Caki2 (cell line): Measurements from ENCODE around the gene AMZ1. TPM values are rescaled to one million over a fixed set of nuclear protein-coding genes. Genes with fewer than 3 reads are reported as not detected.

Experiments
- DNase-seq: peaks from one replicate; pipeline ENCODE4 v3.0.0-alpha.2; 2015; ENCODE audit warnings: low read depth
- in situ Hi-C: cut with HindIII; loops from 2 replicates; pipeline ENCODE4 v1.10.0; 2016; ENCODE audit warnings: low sequenced_read_pairs, low pct_unique_long_range_greater_than_20kb, mixed read lengths
- total RNA-seq: library from RNA; depleted of rRNA; stranded (reverse); fragments of >200 nt; shearing (Covaris generic); gene quantifications from 2 replicates; pipeline ENCODE4 v1.2.3, GENCODE V29; 2014; ENCODE audit warnings: low replicate concordance; rRNA removed

AMZ1 gene
- total RNA-seq, 1 experiment from 2014 or later = not detected

GRCh38 chr7:2754912-2755311 lies 66.9 kb downstream of the AMZ1 start:
- DNase-seq = no peak
- in situ Hi-C loops = no loop called here

DNA sequence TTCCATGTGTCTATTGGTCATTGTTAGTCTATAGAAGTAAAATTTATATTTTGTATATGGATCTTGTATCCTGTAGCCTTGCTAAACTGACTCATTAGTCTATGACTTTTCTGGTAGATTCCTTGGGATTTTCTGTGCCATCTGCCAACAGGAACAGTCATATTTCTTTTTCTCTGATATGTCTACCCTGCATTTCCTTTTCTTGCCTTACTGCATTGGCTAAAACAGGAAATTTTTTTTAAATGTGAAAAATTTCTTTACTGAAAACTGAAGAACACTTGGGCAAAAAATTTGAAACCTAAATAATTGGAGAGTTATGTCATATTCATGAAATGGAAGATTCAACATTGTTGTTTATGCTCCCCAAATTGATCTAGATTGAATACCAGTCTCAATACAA lies 67.5 kb downstream of the AMZ1 start:
- DNase-seq = no peak
- in situ Hi-C loops = no loop called here

DNA sequence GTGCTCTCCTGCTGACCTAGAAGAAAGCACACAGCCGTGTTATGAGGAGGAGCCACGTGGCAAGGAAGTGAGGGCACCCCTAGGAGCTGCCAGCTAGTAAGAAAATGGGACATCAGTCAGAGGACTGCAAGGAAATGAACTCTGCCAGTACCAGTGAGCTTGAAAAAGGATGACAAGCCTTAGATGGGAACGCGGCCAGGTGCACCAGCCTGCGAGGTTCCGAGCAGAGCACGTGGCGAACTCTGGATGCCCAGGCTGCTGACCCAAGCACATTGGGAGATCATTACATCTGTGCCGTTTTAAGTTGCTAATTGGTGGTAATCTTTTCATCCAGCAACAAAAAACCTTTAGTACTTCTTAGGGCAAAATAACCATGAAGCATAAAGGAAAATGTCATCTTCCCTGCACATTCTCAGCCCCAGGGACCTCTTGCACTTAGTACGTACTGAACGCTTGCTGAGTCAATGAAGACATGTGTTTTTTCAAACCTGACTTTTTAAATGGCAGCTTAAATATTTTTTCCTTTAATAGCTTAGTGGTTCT lies 69.4 kb downstream of the AMZ1 start:
- no peak for DNase-seq
- in situ Hi-C loops = no loop called here

DNA sequence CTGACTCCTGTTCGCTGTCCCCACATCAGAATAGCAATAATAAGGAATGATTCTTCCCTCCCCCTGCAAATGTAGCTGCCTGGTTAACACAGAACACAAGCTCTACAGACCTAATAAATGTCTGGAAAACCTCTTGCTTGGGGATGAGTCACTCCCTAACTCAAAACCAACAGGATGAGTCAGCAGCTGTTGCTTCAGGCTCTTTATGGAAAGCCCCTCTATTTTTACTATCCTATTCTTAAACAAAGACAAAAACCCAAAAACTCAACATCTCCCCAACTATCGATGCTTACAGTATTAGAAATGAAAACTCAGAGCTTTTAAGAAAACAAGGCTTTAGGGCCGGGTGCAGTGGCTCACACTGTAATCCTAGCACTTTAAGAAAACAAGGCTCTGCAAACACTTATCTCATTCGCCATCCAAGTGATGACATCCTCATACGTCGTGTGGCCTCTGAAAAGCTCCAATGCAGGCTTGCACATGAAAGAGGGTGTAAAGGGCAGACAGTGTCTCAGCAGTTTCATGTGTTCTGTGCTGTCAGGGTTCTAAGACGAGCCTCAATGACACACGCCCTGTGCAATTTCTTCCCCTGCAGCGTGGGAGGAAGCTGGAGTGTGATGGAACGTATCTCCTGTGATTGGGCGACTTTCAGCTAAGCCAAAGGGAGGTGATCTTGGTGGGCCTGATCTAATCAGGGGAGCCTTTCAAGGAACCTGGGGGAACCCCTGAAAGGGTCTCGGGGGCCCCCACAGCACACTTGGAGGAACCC lies 70.1 kb downstream of the AMZ1 start:
- in situ Hi-C loops = no loop called here
- DNase-seq = peak; percentile 99

GRCh38 chr7:2758673-2759616 lies 70.9 kb downstream of the AMZ1 start:
- DNase-seq = no peak
- in situ Hi-C loops = no loop called here

DNA sequence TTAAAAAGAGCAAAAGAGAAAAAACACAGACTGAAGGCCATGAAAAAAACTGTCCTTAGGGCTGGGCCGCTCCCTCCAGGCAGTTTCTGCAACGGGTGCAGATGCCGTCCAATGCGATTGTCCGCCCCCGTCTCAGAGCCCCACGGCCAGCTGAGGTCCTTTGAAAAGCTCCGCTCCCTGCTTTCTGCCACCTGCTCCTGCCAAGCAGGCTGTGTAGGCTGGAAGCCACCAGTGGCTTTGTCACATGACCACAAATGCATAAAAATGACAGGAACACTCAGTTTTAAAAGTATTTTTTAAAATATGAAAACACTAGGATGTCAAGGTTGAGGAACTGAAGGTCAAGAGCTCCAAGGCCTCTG lies 71.7 kb downstream of the AMZ1 start:
- no peak for DNase-seq
- in situ Hi-C loops = no loop called here

DNA sequence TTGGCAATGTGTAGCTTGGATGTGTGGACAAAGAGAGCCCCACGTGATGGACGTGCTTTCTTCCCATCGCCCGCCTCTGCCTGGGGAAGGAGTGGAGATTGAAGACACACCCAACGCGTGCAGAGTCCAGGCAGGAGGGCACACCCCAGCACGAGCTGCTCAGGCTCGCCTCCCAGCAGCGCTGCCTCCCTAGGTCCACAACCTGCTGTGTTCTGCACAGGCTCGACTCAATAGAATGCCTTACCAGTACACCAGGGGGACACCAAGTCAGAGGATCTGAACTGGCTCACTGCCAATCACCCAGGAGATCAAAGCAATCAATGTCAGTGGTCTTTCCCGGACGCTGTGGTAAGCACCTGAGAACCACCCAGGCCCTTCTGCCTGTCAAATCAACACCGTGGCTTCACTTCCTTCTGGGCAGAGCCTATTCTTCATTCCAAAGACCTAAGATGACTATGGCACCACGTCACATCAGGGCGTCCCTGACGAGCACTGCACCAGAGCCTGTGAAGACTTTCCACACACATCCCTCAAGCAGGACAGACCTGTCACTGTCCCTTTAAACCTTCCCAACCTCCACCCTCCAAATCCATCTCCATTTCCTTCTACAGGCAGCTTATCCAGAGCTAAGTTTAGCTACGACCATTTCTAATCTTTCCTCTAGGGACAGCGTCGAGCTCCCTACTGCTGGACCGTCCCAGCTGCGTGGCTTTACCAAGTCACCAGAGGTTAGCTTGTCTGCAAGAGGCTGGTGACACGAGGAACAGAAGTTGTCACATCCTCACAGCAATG lies 72.3 kb downstream of the AMZ1 start:
- in situ Hi-C loops = no loop called here
- peak; percentile 92 for DNase-seq

GRCh38 chr7:2761131-2761624 lies 73.2 kb downstream of the AMZ1 start:
- DNase-seq = no peak
- in situ Hi-C loops = no loop called here

DNA sequence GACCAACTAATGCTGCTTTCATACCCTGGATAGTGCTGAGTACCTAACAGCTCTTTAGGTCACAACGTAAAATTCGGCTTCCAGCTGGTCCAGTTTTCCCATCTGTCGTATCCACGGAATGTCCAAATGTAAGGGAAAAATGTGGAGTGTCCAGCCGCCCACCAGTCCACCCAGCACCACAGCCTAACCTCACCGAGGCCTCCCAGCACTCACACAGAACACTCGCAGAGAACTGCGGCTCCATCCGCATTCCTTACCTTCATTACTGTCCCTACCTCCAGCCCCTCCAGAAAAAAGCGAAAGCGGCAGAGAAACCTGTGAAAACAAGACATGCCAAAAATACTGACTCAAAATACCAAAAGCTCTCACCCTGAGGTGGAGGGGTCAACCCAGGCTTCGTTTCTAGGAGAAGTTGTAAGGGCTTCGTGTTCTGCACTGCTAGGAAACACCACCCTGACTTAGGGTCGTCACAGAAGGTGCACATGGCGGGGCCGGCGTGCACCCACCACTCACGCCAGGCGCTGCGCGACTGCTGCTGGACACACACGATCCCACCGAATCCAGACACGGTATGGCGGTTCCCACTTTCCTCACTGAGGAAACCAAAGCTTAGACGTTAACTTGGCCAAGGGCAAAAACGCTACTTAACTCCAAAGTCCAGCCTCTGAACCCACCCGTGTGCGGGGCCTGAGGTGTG lies 73.9 kb downstream of the AMZ1 start:
- no peak for DNase-seq
- in situ Hi-C loops = no loop called here

GRCh38 chr7:2763597-2763996 lies 75.6 kb downstream of the AMZ1 start:
- DNase-seq = no peak
- in situ Hi-C loops = no loop called here

- in situ Hi-C loops = no loop called here
Observed at GRCh38 chr7:2764621-2765020, 76.6 kb downstream of the AMZ1 start.

More at GRCh38 chr7:2764621-2765020, 76.6 kb downstream of the AMZ1 start:
- DNase-seq = no peak

Other genes with a start within 250 kb of the AMZ1 start
- gene GRIFIN, start 211.8 kb upstream of the AMZ1 start, total RNA-seq = not detected in 2 replicates
- 10.2 and 16.7 TPM in 2 replicates for gene LFNG, start 168.4 kb upstream of the AMZ1 start, total RNA-seq
- gene BRAT1, start 132.7 kb upstream of the AMZ1 start, total RNA-seq = 60.7 and 74.9 TPM in 2 replicates
- gene IQCE, start 129.2 kb upstream of the AMZ1 start, total RNA-seq = 8.9 and 32.5 TPM in 2 replicates
- 34.7 and 42.7 TPM in 2 replicates for gene TTYH3, start 56.2 kb upstream of the AMZ1 start, total RNA-seq
- gene GNA12, start 156.1 kb downstream of the AMZ1 start, total RNA-seq = 38.1 and 62.7 TPM in 2 replicates